ENCODE results near the gene NEMP1. TPM values are rescaled to one million over a fixed set of nuclear protein-coding genes. Genes with fewer than 3 reads are reported as not detected.

The NEMP1 gene
- total RNA-seq, 4 donors from 2014 or later, result 7.0 to 9.2 (median 7.9) TPM

DNA sequence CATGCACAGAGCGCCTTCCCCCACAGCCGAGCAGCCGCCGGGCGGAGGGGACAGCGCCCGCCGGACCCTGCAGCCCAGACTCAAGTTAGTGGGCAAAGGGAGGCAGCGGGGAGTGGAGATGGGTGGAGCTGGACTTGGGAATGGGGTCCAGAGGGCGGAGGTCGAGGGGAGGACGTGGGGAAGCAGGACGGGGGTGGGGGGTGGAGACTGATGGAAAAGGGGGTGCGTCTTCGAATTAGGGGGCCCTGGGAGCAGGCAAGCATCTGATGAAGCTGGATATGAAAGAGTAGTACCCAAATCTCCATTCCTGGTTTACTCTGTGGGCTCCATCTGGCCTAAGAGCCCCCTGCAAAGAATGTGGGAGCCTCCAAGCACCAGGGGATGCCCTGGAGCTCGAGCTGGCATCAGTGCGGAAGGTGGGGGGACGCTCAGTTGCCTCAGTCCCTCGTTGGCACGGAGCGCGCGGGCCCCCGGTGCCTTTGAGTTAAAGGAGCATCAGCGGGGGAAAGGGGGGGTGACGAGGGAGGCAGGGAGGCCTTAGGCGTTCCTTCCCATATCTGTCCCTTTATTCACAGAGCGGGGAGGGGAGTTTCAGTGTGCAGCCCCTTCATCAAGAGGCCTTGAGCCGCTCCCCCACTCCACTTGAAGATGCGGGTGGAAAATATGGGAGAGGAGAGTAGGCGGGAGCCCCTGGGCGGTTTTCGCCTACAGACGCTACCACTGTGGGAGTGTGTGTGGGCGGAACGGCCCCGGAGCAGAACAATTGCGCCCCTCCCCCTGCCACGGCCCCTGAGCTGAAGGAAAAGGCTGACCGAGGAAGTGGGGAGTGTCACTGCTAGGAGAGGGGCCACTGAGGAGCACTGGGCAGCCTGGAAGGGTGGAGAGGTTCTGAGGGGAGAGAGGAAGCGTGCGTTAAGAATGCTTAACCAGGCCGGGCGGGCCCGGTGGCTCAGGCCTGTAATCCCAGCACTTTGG lies 11.0 kb upstream of the NEMP1 start:
- TF ChIP-seq POLR2A (IDR thresholded peaks at IDR 0.05), result no peak
- TF ChIP-seq, protein P1, sequence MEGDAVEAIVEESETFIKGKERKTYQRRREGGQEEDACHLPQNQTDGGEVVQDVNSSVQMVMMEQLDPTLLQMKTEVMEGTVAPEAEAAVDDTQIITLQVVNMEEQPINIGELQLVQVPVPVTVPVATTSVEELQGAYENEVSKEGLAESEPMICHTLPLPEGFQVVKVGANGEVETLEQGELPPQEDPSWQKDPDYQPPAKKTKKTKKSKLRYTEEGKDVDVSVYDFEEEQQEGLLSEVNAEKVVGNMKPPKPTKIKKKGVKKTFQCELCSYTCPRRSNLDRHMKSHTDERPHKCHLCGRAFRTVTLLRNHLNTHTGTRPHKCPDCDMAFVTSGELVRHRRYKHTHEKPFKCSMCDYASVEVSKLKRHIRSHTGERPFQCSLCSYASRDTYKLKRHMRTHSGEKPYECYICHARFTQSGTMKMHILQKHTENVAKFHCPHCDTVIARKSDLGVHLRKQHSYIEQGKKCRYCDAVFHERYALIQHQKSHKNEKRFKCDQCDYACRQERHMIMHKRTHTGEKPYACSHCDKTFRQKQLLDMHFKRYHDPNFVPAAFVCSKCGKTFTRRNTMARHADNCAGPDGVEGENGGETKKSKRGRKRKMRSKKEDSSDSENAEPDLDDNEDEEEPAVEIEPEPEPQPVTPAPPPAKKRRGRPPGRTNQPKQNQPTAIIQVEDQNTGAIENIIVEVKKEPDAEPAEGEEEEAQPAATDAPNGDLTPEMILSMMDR (IDR thresholded peaks at IDR 0.05), result no peak
- H3K4me3 ChIP-seq (ENCODE audit: low read depth, poor library complexity, severe bottlenecking), result peak overlapping the region; percentile 77
- 1 to 2% methylated on average over 45 of the region's 45 CpGs for WGBS, 2 donors
- intact Hi-C loops (cut with DNase I; ENCODE audit: low total_unique reads), result no loop called here
- peak; percentile 73 to 96 for DNase-seq (ENCODE audit: low spot score in 2 of 2)

DNA sequence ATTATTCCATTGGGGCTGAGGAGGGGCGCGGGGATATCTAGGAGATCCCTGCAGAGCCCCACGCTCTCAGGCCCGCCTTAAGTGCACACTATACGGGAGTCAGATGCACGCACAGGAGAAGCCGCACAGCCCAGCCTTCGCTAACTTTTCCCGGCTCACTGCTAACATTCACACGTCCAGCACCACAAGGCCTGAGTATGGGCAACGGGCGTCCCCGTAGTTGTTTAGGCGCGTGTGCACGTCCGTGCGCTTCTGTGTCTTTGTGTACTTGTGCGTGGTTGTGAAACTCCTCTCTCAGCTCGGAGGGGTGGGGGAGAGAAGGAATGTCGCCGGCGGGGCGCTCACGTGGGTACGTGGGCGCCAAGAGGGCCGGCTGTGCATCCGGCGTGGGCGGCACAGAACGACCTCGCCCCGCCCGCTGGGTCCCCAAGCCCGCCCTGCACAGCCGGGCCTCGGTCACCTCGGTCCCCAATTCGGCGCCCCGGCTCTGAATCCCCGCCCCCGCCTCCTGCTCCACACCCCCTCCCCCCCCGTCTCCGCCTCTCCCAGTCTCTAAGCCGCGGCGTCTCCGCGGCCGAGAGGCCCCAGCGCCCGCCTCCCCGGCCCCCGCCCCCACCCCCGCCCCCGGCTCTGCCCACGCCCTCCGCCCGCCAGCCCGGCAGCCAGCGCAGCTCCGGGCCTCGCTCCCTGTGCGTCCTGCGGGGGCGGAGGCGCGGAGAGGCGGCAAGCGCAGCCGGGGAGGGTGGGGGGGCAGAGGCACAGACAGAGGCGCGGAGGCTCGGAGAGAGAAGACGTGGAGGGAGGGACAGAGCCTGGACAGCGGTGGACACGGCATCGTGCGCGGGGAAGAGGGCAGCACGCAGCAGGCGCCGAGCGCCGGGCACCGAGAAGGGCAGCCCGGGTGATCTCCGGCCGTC lies 10.0 kb upstream of the NEMP1 start, which contains the start of gene NAB2:
TSS of gene NAB2 (plus strand) at position 761 of the 917 bp plus-strand sequence. CDS start 158 bp downstream, outside the sequence.
- intact Hi-C loops (cut with DNase I; ENCODE audit: low total_unique reads), result no loop called here
- WGBS, 2 donors, result 0% methylated on average over 55 to 61 of the region's 91 CpGs
- peak; percentile 95 to 99 for DNase-seq (ENCODE audit: low spot score in 2 of 2)
- peak within 1 kb of the TSS; percentile 77 for H3K4me3 ChIP-seq (ENCODE audit: low read depth, poor library complexity, severe bottlenecking)
- peak in 1 of 2 donors; percentile 50 for TF ChIP-seq POLR2A (IDR thresholded peaks at IDR 0.05)
- TF ChIP-seq, protein P1 (IDR thresholded peaks at IDR 0.05), result no peak

- WGBS, 2 donors, result 1% methylated on average over 18 to 37 of the region's 37 CpGs
- peak; percentile 89 to 97 for DNase-seq (ENCODE audit: low spot score in 2 of 2)
- peak in 1 of 2 donors; percentile 45 for TF ChIP-seq POLR2A (IDR thresholded peaks at IDR 0.05)
- TF ChIP-seq, protein P1 (IDR thresholded peaks at IDR 0.05), result no peak
- peak overlapping the region; percentile 36 for H3K4me3 ChIP-seq (ENCODE audit: low read depth, poor library complexity, severe bottlenecking)
- intact Hi-C loops (cut with DNase I; ENCODE audit: low total_unique reads), result no loop called here
These were observed 9.2 kb upstream of the NEMP1 start for GRCh38 chr12:57087691-57088353.

DNA sequence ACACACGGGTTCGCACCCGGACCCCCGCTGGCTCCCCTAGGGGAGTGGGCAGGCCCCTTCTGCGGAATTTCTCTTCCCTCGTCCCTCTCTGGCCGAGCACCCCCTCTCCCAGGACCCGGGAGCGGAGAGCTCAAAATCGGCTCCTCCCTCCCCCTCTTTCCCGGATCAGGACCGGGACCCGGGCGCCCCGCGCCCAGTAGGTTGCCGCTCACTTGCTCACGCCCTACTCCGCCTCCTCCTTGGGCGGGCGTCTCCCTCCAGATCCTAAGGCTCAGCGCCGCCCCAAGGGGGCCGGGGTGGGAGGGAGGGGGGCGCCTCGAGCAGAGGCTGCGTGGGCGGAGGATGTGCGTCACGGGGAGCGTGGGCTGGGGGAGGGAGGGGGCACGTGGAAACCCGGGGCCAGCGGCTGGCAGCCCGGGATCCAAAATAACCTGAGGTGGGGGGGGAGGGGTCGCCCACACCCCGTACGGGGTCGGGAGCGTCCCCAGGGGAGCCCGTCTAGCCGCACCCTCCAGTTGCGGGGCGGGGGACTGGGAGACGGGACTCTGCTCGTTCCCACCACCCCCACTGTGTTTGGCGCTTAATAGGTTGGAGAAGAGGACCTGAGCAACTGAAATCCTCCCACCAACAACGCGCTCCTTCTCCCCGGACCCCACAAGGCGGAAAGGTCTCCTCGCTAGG lies 8.6 kb upstream of the NEMP1 start:
- intact Hi-C loops (cut with DNase I; ENCODE audit: low total_unique reads), result no loop called here
- 0 to 1% methylated on average over 45 to 50 of the region's 52 CpGs for WGBS, 2 donors
- no peak for TF ChIP-seq POLR2A (IDR thresholded peaks at IDR 0.05)
- TF ChIP-seq, protein P1 (IDR thresholded peaks at IDR 0.05), result no peak
- DNase-seq (ENCODE audit: low spot score in 2 of 2), result peak; percentile 91 to 99
- H3K4me3 ChIP-seq (ENCODE audit: low read depth, poor library complexity, severe bottlenecking), result peak overlapping the region; percentile 36
